ENCODE data around the gene ADAMTSL3. TPM values are rescaled to one million over a fixed set of nuclear protein-coding genes. Genes with fewer than 3 reads are reported as not detected.
"Not testable (repeated sequence)": the region's sequence is repeated elsewhere in the genome, so short reads cannot be mapped to it uniquely, and the experiment has no call there.

The ADAMTSL3 gene
- total RNA-seq, 1 experiment from 2014 or later, result 0.05 TPM

DNA sequence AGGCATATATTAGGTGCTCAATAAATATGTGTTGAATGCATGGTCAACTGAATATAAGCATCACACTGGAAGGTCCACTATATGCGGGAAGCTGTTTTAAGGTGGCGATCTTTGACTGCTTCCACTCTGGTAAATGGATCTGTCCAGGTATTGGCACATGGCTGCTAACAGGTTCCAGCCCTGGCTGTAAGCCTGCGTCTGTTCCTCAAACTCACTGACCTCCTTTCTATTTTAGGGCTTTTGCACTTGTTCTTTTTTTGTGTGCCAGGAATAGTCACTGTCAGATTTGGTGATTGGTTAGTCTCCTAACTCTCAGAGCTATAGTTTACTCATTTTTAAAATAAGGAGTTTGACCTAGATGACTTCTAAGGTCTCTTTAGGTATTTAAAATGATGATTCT is 46.2 kb downstream of the ADAMTSL3 start:
- H2AFZ ChIP-seq (ENCODE audit: low read depth, low read length, poor library complexity, severe bottlenecking), result no peak overlapping the region
- no peaks in the 10 kb centered on the region for H3K9me3 ChIP-seq (ENCODE audit: control insufficient read depth in 1 of 2, insufficient read depth in 1 of 2, low read depth in 1 of 2, low read length in 2 of 2)
- ATAC-seq (no peak), DNase-seq (ENCODE audit: low read depth, low spot score) (no peak)
- no peaks in the 10 kb centered on the region for H4K20me1 ChIP-seq (ENCODE audit: insufficient read depth)
- no peak overlapping the region for H3K4me2 ChIP-seq (ENCODE audit: low read length)
- no peaks in the 10 kb centered on the region for H3K36me3 ChIP-seq (ENCODE audit: control insufficient read depth in 1 of 2, insufficient read depth in 2 of 2, low read length in 2 of 2)
- BruUV-seq (replicated peaks), result no TSS peak
- ChIA-PET CTCF (no interaction called here), POLR2A (no interaction called here), RAD21 (ENCODE audit: low non-redundant PET in 1 of 2, low total read pairs in 2 of 2, uncharacterized antibody in 2 of 2, unreplicated experiment in 2 of 2) (no interaction called here)
- no peaks in the 10 kb centered on the region for H3K27me3 ChIP-seq (ENCODE audit: insufficient read depth, low read length)
- TF ChIP-seq ZBTB33 (IDR thresholded peaks at IDR 0.05; ENCODE audit: extremely low read depth, insufficient replicate concordance, low read length) (no peak), CBX3 (IDR thresholded peaks at IDR 0.05; ENCODE audit: low read depth) (no peak), ZFX (IDR thresholded peaks at IDR 0.05) (no peak), REST (IDR thresholded peaks at IDR 0.05; ENCODE audit: low read depth) (no peak)
- H3K27ac ChIP-seq (ENCODE audit: low read depth, low read length), result no peak overlapping the region
- H3K9ac ChIP-seq (ENCODE audit: low read length), result no peak overlapping the region
- intact Hi-C loops (cut with micrococcal nuclease), result no loop called here
- H3K9me2 ChIP-seq (ENCODE audit: insufficient read depth), result no peaks in the 10 kb centered on the region
- H3K4me1 ChIP-seq (ENCODE audit: control insufficient read depth in 1 of 2, insufficient read depth in 2 of 2, low read length in 2 of 2), result peaks cover 0 to 3% of the 10 kb centered on the region in 2 experiments; a peak in 1 of 4 replicates
- no peaks in the 10 kb centered on the region for H3K79me2 ChIP-seq (ENCODE audit: insufficient read depth, low read length)
- H3K4me3 ChIP-seq (replicated peaks in 1 of 2; ENCODE audit: low read depth in 1 of 2, low read length in 2 of 2), result no peak overlapping the region

GRCh38 chr15:83702314-83702713 is 48.4 kb downstream of the ADAMTSL3 start:
- H3K27me3 ChIP-seq (ENCODE audit: insufficient read depth, low read length); intact Hi-C loops (cut with micrococcal nuclease); DNase-seq (ENCODE audit: low read depth, low spot score); H3K9ac ChIP-seq (ENCODE audit: low read length); RAD21 ChIA-PET (ENCODE audit: low non-redundant PET in 1 of 2, low total read pairs in 2 of 2, uncharacterized antibody in 2 of 2, unreplicated experiment in 2 of 2); H4K20me1 ChIP-seq (ENCODE audit: insufficient read depth); H3K9me3 ChIP-seq (ENCODE audit: control insufficient read depth in 1 of 2, insufficient read depth in 1 of 2, low read depth in 1 of 2, low read length in 2 of 2); H3K4me2 ChIP-seq (ENCODE audit: low read length); POLR2A ChIA-PET; H3K36me3 ChIP-seq (ENCODE audit: control insufficient read depth in 1 of 2, insufficient read depth in 2 of 2, low read length in 2 of 2); H3K4me3 ChIP-seq (replicated peaks in 1 of 2; ENCODE audit: low read depth in 1 of 2, low read length in 2 of 2); H3K27ac ChIP-seq (ENCODE audit: low read depth, low read length); H2AFZ ChIP-seq (ENCODE audit: low read depth, low read length, poor library complexity, severe bottlenecking); H3K4me1 ChIP-seq (ENCODE audit: control insufficient read depth in 1 of 2, insufficient read depth in 2 of 2, low read length in 2 of 2); CTCF ChIA-PET; ATAC-seq; BruUV-seq (replicated peaks); H3K79me2 ChIP-seq (ENCODE audit: insufficient read depth, low read length); H3K9me2 ChIP-seq (ENCODE audit: insufficient read depth): not testable (repeated sequence)

All from HCT116 (cell line).